Activated gamma-delta T cell treated with anti-CD3 and anti-CD28 coated beads, Interleukin-2, amount 50 U/mL, for 16 hours (primary cell): ENCODE data around the gene RHOBTB3.

Source experiments
- DNase-seq: peaks from one replicate; pipeline ENCODE4 v3.0.0-alpha.2; 2020; ENCODE audit warnings: low read depth

Gene RHOBTB3

DNA sequence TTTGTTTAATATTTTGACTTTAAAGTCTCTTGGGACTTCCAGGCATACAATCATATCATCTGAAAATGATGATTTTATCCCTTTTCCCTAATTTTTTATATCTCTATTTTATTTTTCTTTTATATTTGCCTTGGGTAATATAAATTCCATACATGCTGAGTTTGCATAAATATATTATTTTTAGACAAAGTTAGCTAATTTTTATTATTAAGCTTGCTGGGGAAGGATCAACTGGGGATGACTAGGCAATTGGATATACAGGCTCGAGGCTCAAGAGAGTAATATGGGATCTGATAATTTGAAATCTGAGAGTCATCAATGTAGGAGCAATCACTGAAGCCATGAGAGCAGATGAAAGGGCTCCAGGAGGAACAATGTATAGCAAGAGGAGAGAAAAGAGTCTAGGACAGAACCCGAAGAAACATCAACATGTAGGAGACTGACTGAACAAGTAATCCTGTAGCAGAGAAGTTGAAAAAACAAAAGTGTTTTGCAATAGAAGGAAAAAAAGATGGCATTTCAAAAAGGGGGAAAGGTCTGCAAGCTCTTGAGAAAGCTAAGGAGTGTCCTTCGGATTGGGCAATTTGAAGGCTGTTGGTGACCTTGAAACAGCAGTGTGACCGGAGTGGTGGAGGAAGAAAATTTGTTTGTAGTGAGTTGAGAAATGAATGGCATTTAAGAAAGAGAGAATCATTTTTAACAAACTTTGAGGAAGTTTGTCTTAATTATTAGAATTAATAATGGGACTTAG lies 17.0 kb upstream of the RHOBTB3 start:
- no peak for DNase-seq

DNA sequence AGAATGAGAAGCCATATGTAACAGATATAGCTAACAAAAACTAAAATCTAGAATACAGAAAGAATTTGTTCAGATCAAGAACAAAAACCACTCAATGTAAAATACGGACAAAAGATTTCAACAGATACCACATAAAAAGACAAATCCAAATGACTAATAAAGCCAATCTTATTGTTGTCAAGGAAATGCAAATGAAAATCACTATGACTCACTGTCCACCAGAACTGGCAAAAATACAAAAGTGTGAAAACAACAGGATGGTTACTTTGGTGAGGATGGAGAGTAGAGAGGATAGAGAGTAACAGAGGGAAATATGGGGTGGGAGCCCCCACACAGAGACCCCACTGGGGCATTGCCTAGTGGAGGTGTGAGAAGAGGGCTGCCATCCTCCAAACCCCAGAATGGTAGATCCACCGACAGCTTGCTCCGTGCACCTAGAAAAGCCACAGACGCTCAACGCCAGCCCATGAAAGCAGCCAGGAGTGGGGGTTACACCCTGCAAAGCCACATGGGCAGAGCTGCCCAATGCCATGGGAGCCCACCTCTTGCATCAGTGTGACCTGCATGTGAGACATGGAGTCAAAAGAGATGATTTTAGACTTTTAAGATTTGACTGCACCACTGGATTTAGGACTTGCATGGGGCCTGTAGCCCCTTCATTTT lies 15.2 kb upstream of the RHOBTB3 start:
- DNase-seq = no peak

DNA sequence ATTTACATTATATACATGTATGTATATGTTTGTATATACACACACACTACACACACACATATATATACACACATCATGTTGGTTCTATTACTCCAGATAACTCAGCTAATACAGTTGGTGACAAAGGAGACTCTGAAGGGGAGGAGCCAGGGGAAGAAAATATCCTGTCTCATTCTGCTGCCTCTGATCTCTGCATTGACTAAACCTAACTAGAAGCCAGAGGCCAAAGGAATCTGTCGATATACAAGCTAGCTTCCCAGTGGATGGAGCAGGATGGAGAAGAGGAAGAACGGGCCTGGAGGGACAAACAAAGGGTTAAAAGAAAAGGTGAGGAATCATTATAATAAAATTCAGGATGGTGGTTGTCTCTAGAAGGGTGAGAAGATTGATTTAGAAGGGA lies 13.7 kb upstream of the RHOBTB3 start:
- DNase-seq = no peak

DNA sequence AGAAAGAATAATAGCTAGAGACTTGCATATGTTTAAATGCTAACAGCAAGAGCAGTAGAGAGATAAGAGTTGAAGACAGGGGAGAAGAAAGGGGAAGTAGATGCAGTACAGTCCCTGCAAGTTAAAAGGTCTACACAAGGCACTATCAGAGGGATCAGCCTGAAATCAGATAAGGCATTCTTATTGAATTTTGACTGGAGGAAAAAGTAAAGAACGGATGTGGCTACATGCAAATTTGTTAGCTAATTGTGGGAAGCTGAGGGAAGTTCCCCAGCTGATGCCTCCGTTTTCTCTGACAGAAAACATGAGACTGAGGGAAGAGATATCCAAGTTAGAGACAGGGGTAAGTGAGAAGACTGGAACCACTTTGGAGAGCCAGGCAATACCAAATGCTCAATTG lies 12.9 kb upstream of the RHOBTB3 start:
- no peak for DNase-seq

DNA sequence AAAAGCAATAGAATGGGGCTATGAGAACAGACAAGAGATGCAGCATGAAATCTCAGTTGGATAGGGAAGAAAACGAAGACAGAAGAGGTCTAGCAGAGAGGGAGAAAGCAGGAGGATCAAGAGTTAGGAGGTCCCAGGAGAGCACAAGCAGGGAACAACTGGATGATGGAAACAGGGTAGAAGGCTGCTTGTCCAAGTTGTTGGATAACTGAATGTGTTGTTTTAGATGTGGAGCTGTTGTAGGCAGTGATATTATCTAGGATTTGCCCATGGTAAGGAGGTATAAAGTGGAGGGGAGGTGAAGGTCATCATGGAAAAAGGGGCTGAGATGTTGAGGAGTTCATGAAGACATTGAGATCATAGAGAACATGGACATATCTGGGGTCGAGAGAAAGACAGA lies 12.4 kb upstream of the RHOBTB3 start:
- DNase-seq = no peak

DNA sequence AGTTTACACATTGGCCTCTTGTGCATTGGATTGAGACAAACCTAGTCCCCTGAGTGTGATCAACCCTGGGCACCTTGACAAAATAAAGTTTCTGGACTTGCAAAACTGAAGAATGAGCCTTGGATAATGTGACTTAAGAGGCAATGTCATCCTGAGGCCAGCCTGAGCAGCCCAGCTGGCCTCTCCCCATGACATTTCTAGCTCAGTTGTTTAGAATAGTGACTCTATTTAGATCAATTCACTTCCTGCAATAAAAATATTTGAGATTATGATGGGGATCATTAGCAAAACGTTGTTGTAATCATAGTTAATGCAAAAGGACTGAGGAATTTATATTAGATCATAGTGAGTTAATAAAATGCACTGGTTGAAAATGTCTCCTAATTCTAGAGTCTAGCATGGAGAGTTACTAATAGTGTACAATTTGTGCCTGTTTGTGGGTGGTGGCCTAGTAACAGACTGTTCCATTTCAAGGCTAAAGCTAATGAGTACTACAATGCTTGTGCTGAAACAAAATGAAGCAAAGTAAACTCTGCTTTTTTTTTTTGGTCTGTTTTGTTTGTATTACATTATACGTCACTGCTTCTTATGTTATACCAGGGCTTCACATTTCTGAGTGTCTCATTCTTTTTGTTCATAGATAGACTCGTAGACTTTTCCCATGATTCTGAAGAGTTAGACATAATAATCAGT lies 10.9 kb upstream of the RHOBTB3 start:
- no peak for DNase-seq

DNA sequence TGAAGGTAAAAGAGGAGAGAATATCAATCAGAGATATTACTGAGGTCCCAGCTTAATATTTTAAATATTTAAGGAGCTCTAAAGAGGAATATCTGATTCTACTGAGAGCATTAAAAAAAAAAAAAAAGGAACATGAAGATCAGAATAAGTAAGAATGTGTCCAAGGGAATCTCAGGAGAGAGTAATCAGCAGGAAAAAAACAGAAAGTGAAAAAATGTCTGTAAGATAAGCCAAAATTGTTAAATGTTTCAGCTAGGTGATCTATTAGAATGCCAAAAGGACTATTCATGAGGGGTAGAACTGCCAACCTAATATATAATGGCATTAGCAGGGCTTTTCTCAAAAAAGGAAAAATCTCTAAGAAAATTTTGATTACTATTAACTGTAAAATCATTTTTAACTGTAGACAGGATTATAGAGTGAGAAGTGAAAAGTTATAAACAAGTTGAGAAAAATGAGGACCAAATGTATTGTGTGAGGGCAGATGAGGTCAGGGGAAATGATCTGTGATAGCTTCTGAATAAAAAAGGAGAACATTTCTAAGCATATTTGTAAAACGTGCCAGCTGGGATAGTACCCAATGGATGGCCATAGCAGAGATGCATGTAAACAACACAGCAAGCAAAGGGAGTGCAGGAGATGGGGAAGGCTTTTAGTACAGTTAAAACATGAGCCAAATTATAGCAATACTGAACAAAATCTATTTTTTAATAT lies 9.4 kb upstream of the RHOBTB3 start:
- DNase-seq = no peak

DNA sequence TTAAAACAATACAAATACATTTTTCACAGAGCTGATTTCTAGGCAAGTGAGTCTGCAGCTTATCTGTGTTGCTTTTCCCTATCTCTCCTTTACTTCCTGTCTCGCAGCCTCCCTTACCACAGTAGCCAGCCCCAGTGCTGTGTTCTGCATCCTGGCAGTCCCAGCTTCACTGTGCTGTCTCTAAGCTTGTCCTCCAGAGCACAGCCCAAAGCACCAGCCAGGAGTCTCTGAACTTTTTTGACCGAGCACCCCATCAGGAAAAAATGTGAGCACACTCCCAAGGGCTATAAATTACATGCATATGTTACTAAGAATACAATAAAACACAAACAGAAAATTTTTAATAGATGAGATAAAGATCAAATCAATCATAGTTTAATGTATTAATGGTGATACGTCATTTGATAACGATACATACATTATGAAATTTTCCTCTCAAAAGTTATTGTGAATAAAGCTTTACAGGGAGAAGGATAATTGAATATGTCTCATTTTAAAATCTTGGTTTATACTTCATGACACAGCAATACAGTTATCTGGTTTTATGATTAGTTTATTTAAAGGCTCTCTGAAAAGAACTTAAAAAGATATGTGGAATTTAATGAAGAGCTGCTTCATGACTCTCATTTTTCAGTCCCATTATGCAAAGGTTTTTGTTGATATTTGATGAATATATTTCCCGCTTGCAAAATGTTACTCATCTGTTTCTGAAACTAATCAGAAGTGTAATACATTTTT lies 7.3 kb upstream of the RHOBTB3 start:
- DNase-seq = no peak

DNA sequence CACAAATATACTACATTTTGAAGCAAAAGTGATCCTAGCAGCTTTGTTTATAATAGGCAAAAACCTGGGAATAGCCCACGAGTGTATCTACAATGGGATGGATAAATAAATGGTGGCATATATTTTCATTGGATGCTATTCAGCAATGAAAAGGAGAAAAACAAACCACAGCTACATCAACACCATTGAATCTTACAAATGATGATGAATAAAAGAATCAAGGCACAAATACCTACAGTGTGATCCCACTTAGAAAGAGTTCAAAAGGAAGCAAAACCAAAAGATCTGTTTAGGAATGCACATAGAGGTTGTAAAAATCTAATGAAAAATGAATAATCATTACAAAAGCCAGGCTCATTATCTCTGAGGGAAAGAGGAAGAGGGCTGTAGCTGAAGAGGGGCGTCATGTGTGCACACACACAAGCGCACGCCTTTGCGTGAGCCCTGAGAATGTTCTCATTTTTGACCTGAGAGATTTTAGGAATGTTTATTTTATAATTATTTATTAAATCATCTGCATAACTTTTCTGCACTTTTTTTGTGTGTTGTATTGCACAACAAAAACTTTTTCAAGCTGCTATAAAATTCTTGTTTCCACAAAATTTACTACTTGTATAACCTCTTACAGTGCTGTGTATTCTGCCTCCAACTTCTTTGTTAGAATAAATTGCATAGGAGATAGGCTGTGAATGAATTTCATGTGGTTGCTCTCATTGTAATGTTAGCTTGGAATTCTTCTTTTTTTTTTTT lies 5.9 kb upstream of the RHOBTB3 start:
- DNase-seq = no peak

DNA sequence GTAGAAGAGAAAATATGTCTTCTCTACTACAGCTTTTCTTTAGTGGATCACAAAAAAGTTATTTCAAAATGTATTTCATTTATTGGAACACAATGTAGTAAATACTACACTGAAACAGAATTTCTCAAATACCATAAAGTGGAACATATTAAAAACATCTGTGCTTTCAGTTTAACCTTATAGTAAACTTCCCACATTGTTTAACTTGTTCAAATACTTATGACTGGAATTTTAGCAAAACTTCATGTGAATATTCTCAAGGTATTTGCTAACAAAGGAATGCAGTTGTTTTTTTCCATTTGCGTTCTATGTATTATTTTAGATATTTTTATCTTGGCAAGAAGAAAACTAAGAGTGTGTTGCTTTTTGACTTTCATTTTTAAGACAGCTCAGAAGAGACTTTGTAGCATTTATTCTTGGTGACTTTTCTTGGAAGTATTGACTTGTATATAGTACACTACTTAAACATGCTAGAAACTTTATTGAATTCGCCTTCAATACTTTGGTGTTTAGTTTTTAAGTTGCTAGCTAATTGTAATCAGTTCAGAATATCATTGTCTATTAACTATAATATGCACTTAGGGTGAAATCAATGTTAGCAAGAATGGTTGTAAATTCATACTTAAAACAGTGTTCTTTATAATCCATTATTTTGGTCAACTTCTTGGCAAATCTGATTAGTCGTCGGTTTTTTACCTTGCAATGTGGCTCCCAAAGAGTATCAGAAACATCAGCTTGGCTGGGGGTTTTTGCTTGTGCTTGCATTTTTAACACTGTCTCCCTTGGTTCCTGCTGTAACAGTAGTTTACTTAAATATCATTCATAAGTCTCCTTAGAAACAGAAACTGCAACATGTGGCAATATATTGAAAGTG lies 5.0 kb upstream of the RHOBTB3 start:
- no peak for DNase-seq

DNA sequence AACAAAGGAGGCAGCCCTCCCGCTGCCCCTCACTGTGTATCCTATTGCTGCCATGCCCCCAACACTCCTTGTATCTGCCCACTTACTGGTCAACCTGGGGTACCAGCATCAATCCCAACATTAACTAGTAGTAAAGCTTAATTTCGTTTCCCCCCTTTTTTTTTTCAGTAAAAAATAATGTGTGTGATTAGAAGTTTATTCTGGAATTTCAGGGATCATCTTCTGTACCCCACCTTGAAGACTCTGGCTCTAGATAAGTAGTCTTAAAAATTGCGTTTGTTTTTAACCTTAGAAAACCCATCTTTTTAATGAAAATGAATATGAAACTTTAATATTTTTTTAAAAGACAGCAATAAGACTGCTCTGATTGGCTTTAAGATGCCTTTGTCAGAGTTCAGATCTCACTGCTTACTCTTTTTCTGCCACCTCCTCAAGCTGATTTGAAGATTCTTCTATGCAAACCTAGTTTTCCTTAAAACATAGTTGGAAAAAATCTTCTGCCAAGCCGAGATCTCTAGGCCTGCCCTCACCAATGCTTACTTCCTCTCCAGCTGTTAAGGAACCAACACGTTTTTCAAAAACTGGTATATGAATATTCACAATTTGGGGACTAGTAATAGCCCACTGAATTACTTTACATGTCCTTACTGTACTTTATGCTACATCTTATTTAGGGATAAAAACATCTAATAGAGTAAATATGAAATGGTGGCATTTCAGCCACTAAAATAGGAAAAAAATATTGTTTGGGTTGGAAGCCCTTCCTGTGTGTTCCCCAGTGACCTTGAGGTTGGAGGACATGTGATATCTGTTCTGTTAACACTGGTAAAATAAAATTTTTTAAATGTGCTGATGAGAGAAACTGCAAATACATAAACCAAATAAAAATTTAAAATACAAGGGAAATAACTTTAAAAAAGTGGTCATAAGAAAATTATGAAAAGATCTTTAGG lies 4.0 kb upstream of the RHOBTB3 start:
- DNase-seq = no peak

DNA sequence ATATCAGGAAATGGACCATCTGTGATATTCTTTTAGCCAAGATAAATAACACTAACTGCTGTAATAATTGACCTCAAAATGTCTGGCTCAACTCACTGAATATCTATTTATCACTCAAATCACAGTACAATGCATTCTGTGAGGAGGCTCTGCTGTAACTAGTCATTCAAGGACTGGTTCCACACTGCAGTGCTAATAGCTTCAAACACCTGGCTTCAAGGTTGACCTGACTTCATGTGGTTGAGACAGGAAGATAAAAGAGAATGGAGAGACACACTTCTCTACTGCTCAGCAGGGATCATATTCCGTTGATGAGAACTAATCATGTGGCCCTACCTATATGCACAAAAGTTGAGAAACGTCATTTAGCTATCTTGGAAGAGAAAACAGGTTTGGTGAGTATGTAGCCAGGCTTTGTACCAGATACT lies 3.4 kb upstream of the RHOBTB3 start:
- DNase-seq = no peak

DNA sequence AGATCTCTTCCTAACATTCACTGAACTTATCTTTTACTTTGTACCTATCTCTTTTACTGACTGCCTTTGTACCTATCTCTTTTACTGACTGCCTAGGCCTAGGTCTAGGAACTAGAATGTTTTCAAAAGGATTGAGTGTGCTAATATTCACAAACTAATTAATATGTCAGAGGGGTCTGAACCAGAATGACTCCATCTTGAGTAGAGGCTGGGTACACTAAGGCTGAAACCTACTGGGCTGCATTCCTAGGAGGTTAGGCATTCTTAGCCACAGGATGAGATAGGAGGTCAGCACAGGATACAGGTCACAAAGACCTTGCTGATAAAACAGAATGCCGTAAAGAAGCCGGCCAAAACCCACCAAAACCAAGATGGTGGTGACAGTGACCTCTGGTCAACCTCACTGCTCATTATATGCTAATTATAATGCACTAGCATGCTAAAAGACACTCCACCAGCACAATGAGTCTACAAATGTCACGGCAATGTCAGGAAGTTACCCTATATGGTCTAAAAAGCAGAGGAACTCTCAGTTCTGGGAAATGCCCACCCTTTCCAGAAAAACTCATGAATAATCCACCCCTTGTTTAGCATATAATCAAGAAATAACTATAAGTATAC lies 2.5 kb upstream of the RHOBTB3 start:
- DNase-seq = no peak

DNA sequence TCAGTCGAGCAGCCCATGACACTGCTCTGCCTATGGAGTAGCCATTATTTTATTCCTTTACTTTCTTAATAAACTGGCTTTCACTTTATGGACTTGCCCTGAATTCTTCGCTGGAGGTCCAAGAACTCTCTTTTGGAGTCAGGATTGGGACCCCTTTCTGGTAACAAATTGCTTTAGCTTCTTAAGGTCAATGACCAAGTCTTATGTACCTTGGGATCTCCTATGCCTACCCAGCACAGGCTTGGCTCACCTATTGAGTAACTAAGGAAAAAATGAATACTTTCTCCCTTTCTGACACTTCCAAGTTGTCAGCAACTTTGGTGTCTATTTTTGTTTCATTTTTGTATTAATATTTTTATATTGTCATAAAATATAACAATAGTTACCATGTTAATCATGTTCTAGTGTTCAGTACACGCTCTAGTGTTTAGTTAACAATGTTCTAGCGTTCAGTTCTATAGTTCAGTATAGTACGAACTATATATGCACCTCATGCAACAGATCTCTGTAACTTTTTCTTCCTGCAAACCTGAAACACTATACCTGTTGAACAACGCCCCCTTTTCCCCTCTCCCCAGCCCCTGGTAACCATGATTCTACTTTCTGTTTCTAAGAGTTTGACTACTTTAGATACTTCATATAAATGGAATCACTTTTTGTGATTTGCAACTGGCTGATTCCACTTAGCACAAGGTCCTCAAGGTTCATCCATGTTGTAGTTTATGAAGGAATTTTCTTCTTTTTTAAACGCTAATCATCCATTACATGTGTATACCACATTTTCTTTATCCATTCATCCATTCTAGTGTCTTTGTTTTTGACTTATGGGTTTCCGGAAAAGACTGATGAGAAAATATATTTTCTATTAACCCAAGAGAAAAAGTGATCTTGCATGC lies 1.8 kb upstream of the RHOBTB3 start:
- no peak for DNase-seq

DNA sequence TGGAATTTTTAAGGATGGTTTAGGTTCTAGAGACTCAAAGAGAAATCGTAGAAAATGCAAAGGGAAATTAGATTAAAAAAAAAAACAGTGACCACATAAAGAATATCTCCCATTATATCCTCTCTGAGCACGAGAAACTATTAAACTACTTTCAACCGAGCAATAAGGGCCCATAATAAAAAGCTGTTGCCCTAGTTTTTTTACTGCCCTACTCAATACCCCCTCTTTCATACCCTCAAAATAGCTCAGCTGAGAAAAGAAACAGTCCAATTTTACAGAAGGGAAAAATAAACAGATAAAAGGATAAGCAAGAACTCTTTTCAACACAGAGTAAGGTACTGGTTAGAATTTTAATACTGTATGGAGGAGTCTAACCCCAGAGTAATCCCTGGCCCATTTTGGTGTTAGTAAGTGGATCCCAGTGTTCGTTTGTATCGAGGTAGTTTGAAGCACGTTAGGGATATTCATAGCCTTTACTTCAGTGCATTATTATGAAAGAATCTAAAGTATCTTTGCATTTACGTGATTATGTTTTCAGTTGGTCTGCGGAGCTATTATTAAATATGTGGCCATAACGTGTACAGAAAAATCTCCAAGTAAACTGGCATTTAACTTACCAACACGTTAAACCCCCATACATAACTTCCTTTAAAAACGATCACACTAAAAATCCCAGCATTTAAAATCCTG lies 980 bp upstream of the RHOBTB3 start:
- no peak for DNase-seq

DNA sequence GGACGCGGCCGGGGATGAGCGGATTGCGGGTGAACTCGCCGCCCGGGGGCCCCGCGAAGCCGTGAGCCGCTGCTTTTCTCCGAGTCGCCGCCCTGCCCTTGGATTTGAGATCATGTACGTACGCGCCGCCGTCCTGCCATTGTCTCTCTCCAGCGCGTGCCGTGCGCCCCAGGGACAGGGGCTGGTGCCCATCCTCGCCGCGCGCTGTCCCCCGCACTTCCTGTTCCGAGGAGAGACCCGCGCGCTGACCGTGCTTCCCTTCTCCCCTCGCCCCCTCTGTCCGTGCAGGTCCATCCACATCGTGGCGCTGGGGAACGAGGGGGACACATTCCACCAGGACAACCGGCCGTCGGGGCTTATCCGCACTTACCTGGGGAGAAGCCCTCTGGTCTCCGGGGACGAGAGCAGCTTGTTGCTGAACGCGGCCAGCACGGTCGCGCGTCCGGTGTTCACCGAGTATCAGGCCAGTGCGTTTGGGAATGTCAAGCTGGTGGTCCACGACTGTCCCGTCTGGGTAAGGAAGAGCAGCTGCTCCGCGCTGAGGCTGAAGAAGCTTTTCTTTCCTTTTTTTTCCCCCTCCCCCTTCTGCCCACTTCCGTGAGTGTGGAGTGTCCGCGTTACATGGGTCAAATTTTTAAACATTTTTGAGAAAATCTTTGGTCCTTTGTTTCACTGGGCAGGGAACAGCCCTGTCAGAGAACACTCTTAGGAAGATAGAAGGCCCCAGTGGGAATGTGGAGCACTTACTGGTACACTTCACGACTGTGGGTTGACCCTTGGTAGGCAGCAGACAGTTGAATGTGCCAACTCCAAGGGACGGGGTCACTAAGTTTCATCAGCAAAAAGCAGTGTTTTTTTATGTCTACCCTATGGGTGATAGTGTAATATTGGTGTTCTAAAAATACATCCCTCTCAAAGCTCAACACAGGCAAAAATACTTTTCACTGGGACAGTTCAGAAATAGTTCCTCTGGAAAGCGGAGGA lies 727 bp downstream of the RHOBTB3 start:
- DNase-seq = no peak
